ENCODE data around the gene NTRK1. TPM values are rescaled to one million over a fixed set of nuclear protein-coding genes. Genes with fewer than 3 reads are reported as not detected.

Gene NTRK1
- total RNA-seq, 1 donor from 2014 or later = not detected

DNA sequence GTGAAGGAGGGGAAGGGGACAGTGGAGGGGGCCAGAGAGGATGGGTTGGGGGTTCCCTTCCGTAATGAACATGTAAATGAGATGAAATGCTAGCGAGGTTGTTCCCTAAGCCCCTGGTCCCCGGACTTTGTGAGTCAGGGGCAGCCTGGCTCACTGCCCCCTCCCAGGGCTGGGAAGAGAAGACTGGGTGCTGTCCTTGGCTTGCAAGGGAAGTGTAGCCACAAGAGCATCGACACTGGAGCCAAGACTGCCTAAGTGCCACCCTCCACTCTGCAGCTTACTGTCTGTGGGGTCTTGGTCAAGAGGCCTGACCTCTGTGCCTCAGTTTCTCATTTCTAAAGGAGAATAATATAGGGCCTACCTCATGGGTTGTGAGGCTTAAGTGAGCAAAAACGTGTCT is 33.3 kb downstream of the NTRK1 start:
- peak overlapping the region; percentile 36 for H3K4me3 ChIP-seq (ENCODE audit: low read depth, low read length)
- DNase-seq (ENCODE audit: low read depth) = no peak
- TF ChIP-seq, protein P1, sequence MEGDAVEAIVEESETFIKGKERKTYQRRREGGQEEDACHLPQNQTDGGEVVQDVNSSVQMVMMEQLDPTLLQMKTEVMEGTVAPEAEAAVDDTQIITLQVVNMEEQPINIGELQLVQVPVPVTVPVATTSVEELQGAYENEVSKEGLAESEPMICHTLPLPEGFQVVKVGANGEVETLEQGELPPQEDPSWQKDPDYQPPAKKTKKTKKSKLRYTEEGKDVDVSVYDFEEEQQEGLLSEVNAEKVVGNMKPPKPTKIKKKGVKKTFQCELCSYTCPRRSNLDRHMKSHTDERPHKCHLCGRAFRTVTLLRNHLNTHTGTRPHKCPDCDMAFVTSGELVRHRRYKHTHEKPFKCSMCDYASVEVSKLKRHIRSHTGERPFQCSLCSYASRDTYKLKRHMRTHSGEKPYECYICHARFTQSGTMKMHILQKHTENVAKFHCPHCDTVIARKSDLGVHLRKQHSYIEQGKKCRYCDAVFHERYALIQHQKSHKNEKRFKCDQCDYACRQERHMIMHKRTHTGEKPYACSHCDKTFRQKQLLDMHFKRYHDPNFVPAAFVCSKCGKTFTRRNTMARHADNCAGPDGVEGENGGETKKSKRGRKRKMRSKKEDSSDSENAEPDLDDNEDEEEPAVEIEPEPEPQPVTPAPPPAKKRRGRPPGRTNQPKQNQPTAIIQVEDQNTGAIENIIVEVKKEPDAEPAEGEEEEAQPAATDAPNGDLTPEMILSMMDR (IDR thresholded peaks at IDR 0.05; ENCODE audit: insufficient read depth, low read length, poor library complexity, severe bottlenecking) = no peak
- no peaks in the 10 kb centered on the region for H3K36me3 ChIP-seq (ENCODE audit: control insufficient read depth, insufficient read depth, low read length)
- H3K27me3 ChIP-seq (ENCODE audit: control insufficient read depth, insufficient read depth, low read length) = peaks cover 3% of the 10 kb centered on the region

DNA sequence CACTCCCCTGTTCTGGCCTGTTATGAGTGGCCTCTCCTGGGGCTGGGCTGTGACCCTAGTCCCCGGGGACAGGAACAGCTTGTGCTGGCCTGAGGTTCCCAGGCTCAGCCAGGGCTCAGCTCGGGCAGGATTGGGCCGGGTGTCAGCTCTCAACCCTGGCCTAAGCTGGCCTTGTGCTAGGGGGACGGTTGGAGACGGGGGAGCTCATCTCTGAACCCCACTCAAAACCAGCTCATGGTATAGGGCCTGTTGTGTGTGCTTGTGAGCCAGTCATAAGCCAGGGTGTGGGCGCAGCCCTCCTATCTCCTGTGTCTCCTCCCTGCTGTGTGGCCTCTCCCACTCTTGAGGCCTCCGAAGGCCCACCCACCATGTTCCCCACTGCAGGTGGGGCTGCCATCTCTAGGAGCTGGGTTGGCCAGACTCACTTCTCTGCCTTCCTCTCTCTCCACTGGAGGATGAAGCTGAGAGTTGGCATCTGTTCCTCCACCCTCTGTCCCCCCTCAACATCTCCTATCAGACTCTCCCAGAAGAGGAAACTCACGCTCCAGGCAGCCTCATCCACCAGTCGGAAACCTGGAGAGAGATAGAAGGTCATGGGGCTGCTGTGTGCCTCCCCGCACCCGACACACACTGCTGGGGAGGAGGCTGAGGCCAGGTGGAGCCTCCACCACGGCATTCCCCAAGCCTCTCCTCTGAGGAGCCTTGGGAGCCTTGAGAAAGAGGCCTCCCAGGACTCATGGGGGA is 34.2 kb downstream of the NTRK1 start:
- TF ChIP-seq, protein P1 (IDR thresholded peaks at IDR 0.05; ENCODE audit: insufficient read depth, low read length, poor library complexity, severe bottlenecking) = no peak
- H3K4me3 ChIP-seq (ENCODE audit: low read depth, low read length) = no peak overlapping the region
- no peak for DNase-seq (ENCODE audit: low read depth)
- H3K36me3 ChIP-seq (ENCODE audit: control insufficient read depth, insufficient read depth, low read length) = no peaks in the 10 kb centered on the region
- H3K27me3 ChIP-seq (ENCODE audit: control insufficient read depth, insufficient read depth, low read length) = peaks cover 3% of the 10 kb centered on the region

DNA sequence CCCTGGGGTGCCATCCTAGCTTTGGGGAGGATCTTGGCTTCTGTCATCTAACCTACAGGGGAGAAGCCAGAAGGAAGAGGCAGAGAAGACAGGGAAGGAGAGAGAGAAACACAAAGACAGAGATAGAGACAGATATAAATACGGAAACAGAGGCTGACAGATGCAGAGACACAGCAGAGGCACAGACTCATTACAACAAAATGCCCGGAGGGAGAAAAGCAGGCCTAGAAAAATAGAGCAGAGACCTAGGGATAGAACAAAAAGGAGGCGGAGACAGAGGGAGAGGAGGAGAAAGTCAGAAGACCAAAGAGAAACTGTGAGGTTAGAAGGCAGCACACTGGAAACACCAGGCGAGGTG is 34.8 kb downstream of the NTRK1 start:
- Histone ChIP-seq H3K36me3 (ENCODE audit: control insufficient read depth, insufficient read depth, low read length) (no peaks in the 10 kb centered on the region), H3K4me3 (ENCODE audit: low read depth, low read length) (no peak overlapping the region), H3K27me3 (ENCODE audit: control insufficient read depth, insufficient read depth, low read length) (peaks cover 3% of the 10 kb centered on the region)
- no peak for DNase-seq (ENCODE audit: low read depth)
- TF ChIP-seq, protein P1 (IDR thresholded peaks at IDR 0.05; ENCODE audit: insufficient read depth, low read length, poor library complexity, severe bottlenecking) = no peak

DNA sequence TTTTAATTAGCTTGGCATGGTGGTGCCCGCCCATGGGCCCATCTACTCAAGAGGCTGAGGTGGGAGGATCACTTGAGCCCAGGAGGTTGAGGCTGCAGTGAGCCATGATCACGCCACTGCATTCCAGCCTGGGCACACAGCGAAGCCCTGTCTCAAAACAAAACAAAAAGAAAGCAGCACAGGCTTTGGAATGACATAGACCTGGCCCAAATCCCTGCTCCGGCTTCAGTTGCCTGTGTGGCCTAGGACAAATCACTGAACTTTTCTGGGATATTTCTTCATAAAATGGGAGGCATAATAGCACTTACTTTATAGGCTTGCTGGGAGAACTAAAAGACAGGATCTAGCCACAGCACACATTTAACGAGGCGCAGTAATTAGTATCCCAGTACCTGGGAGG is 35.3 kb downstream of the NTRK1 start:
- no peak overlapping the region for H3K4me3 ChIP-seq (ENCODE audit: low read depth, low read length)
- DNase-seq (ENCODE audit: low read depth) = no peak
- TF ChIP-seq, protein P1 (IDR thresholded peaks at IDR 0.05; ENCODE audit: insufficient read depth, low read length, poor library complexity, severe bottlenecking) = no peak
- no peaks in the 10 kb centered on the region for H3K36me3 ChIP-seq (ENCODE audit: control insufficient read depth, insufficient read depth, low read length)
- H3K27me3 ChIP-seq (ENCODE audit: control insufficient read depth, insufficient read depth, low read length) = peaks cover 3% of the 10 kb centered on the region

DNA sequence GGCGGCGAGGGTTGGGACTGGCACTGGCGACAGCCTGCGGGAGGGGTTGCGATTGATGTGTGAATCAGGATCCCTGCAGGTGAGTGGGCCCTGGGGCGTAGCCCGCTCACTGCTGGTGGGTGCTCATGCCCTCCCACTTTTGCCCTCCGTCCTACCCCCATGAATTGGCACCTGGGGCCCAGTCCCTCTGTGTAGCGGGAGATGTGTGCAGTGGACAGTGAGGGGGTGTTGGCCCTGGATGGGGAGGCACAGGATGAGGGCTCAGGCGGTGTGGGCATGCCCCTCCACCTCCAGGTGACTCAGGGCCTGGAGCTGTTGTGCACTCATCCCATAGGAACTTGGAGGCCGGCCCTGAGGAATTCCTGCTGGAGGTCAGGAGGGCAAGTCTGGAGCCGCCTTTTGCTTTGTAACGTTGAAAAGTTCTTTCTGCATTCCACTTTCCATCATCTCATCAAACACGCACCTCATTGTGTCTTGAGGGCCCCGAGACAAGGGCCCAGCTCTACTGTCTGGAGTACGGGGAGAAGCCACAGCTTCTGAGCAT is 35.9 kb downstream of the NTRK1 start:
- DNase-seq (ENCODE audit: low read depth) = peak; percentile 84
- Histone ChIP-seq H3K36me3 (ENCODE audit: control insufficient read depth, insufficient read depth, low read length) (no peaks in the 10 kb centered on the region), H3K4me3 (ENCODE audit: low read depth, low read length) (no peak overlapping the region), H3K27me3 (ENCODE audit: control insufficient read depth, insufficient read depth, low read length) (peaks cover 3% of the 10 kb centered on the region)
- TF ChIP-seq, protein P1 (IDR thresholded peaks at IDR 0.05; ENCODE audit: insufficient read depth, low read length, poor library complexity, severe bottlenecking) = no peak

All from kidney epithelial cell (primary cell).